OCI-LY1 (cell line): ENCODE results near the gene RNF207.

Experiments
- EZH2 ChIP-seq: fragments of 200-600 bp; sonication (generic), shearing (Covaris generic); IDR thresholded peaks from 2 replicates; pipeline ENCODE4 v1.8.0; 2017; ENCODE audit warnings: borderline replicate concordance, mixed run types, mild to moderate bottlenecking, antibody characterized with exemption, low read length, moderate library complexity, mixed read lengths
- TF ChIP-seq, protein P1 (sequence below): fragments of 200-600 bp; sonication (generic), shearing (Covaris generic); IDR thresholded peaks from 2 replicates; pipeline ENCODE4 v1.5.1; 2017; ENCODE audit warnings: mild to moderate bottlenecking, antibody characterized with exemption, low read length, moderate library complexity, mixed read lengths

DNA sequence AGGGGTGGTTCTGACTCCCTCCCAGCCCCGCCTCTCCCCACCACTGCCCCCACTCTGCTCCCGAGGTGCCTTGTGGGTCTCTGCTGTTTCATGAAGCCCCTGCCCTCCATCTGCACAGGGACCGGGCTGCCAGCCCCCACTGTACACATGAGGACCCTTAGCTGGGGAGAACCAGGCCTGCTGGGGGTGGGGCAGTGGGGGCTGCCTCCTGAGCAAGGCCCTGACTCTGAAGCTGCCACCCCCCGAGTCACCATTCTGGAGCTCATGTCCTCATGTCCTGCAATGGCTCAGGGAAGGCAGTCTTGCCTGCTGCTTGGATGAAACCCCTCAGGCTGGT is 46.4 kb downstream of the RNF207 start:
- TF ChIP-seq, protein P1, sequence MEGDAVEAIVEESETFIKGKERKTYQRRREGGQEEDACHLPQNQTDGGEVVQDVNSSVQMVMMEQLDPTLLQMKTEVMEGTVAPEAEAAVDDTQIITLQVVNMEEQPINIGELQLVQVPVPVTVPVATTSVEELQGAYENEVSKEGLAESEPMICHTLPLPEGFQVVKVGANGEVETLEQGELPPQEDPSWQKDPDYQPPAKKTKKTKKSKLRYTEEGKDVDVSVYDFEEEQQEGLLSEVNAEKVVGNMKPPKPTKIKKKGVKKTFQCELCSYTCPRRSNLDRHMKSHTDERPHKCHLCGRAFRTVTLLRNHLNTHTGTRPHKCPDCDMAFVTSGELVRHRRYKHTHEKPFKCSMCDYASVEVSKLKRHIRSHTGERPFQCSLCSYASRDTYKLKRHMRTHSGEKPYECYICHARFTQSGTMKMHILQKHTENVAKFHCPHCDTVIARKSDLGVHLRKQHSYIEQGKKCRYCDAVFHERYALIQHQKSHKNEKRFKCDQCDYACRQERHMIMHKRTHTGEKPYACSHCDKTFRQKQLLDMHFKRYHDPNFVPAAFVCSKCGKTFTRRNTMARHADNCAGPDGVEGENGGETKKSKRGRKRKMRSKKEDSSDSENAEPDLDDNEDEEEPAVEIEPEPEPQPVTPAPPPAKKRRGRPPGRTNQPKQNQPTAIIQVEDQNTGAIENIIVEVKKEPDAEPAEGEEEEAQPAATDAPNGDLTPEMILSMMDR: no peak
- TF ChIP-seq EZH2: no peak
